NCI-H1694 treated with DMSO at 0.1 percent for 48 hours (cell line): ENCODE data around the gene SBF1.

Experiments
- DNase-seq: peaks from one replicate; lab custom pipeline; 2025; lab: John Stamatoyannopoulos, UW

SBF1 gene

GRCh38 chr22:50505776-50506610, 31.2 kb upstream of the SBF1 start:
- DNase-seq, result peak; percentile 41

- no peak for DNase-seq
These were observed 30.5 kb upstream of the SBF1 start for GRCh38 chr22:50505276-50505775.

- DNase-seq, result peak; percentile 15
These were observed 29.8 kb upstream of the SBF1 start for GRCh38 chr22:50504369-50505211.

- no peak for DNase-seq
These were observed 28.8 kb upstream of the SBF1 start for GRCh38 chr22:50503475-50504145.

- DNase-seq, result no peak
These were observed 28.0 kb upstream of the SBF1 start for GRCh38 chr22:50502628-50503474.

GRCh38 chr22:50502096-50502495, 27.3 kb upstream of the SBF1 start:
- DNase-seq, result no peak

GRCh38 chr22:50500452-50500851, 25.6 kb upstream of the SBF1 start:
- DNase-seq, result no peak

- peak; percentile 78 for DNase-seq
These were observed 23.6 kb upstream of the SBF1 start for GRCh38 chr22:50498322-50498890.

GRCh38 chr22:50497093-50497492, 22.3 kb upstream of the SBF1 start:
- no peak for DNase-seq

GRCh38 chr22:50490531-50491308, 15.9 kb upstream of the SBF1 start:
- no peak for DNase-seq

- DNase-seq, result no peak
These were observed 14.8 kb upstream of the SBF1 start for GRCh38 chr22:50489363-50490243.

GRCh38 chr22:50488886-50489285, 14.1 kb upstream of the SBF1 start:
- DNase-seq, result no peak

- DNase-seq, result no peak
These were observed 13.3 kb upstream of the SBF1 start for GRCh38 chr22:50488006-50488677.

- DNase-seq, result no peak
These were observed 12.6 kb upstream of the SBF1 start for GRCh38 chr22:50487290-50488005.

GRCh38 chr22:50486561-50487289, 11.9 kb upstream of the SBF1 start, which contains the start of gene MIOX:
TSS of gene MIOX (plus strand) at chr22:50486859. CDS start at chr22:50486898, 39 bp downstream.
- no peak for DNase-seq

- DNase-seq, result no peak
These were observed 10.6 kb upstream of the SBF1 start for GRCh38 chr22:50485221-50486131.
